ENCODE data around the gene VDAC1.

- TF ChIP-seq CTCF (conservative IDR thresholded peaks at IDR 0.05 in 1 of 2, IDR thresholded peaks at IDR 0.05 in 1 of 2; ENCODE audit: extremely low read depth in 1 of 2, insufficient read depth in 1 of 2, low read depth in 1 of 2, low read length in 2 of 2) (no peak), EZH2 (IDR thresholded peaks at IDR 0.05; ENCODE audit: borderline replicate concordance, low read length) (no peak)
These were observed 71.0 kb downstream of the VDAC1 start for GRCh38 chr5:133933670-133934295.

Data from mammary epithelial cell (primary cell).